ENCODE data around the gene FNDC3B.
A peak's percentile ranks its signal among the peaks of the same experiment; 100 is the strongest.

FNDC3B gene

GRCh38 chr3:172251211-172251610 is 211.8 kb downstream of the FNDC3B start:
- TF ChIP-seq FOXM1 (IDR thresholded peaks at IDR 0.05; ENCODE audit: borderline replicate concordance, low read depth), result no peak
- no peak for TF ChIP-seq NFIC (IDR thresholded peaks at IDR 0.05)
- no peak for TF ChIP-seq MAX (IDR thresholded peaks at IDR 0.05)
- no peak for TF ChIP-seq TAF1 (IDR thresholded peaks at IDR 0.05; ENCODE audit: low read depth)
- TF ChIP-seq EGR1 (IDR thresholded peaks at IDR 0.05), result no peak
- no peak for TF ChIP-seq EP300 (IDR thresholded peaks at IDR 0.05; ENCODE audit: borderline replicate concordance)
- no peak for TF ChIP-seq ZBTB7A (IDR thresholded peaks at IDR 0.05; ENCODE audit: low read depth)
- TF ChIP-seq RAD21 (IDR thresholded peaks at IDR 0.05; ENCODE audit: low read depth), result no peak
- no peak for TF ChIP-seq USF1 (IDR thresholded peaks at IDR 0.05)
- TF ChIP-seq TCF12 (IDR thresholded peaks at IDR 0.05; ENCODE audit: low read depth), result no peak

GRCh38 chr3:172253200-172253599 is 213.8 kb downstream of the FNDC3B start:
- TF ChIP-seq EGR1 (IDR thresholded peaks at IDR 0.05) (no peak), TEAD4 (IDR thresholded peaks at IDR 0.05) (no peak), RAD21 (IDR thresholded peaks at IDR 0.05; ENCODE audit: low read depth) (no peak), CEBPB (IDR thresholded peaks at IDR 0.05) (no peak), FOXM1 (IDR thresholded peaks at IDR 0.05; ENCODE audit: borderline replicate concordance, low read depth) (no peak), USF1 (IDR thresholded peaks at IDR 0.05) (no peak), TAF1 (IDR thresholded peaks at IDR 0.05; ENCODE audit: low read depth) (no peak), TCF12 (IDR thresholded peaks at IDR 0.05; ENCODE audit: low read depth) (no peak), NFIC (IDR thresholded peaks at IDR 0.05) (no peak), ZBTB7A (IDR thresholded peaks at IDR 0.05; ENCODE audit: low read depth) (no peak), MAX (IDR thresholded peaks at IDR 0.05) (no peak), CREB1 (IDR thresholded peaks at IDR 0.05; ENCODE audit: low read depth) (no peak), YY1 (IDR thresholded peaks at IDR 0.05; ENCODE audit: low read depth) (no peak)

GRCh38 chr3:172254542-172254941 is 215.2 kb downstream of the FNDC3B start:
- TF ChIP-seq MAX (IDR thresholded peaks at IDR 0.05), result no peak
- TF ChIP-seq CREB1 (IDR thresholded peaks at IDR 0.05; ENCODE audit: low read depth), result no peak
- no peak for TF ChIP-seq EP300 (IDR thresholded peaks at IDR 0.05; ENCODE audit: borderline replicate concordance)
- TF ChIP-seq RAD21 (IDR thresholded peaks at IDR 0.05; ENCODE audit: low read depth), result no peak
- TF ChIP-seq CEBPB (IDR thresholded peaks at IDR 0.05), result no peak
- no peak for TF ChIP-seq YY1 (IDR thresholded peaks at IDR 0.05; ENCODE audit: low read depth)
- no peak for TF ChIP-seq NFIC (IDR thresholded peaks at IDR 0.05)
- no peak for TF ChIP-seq REST (IDR thresholded peaks at IDR 0.05; ENCODE audit: low read depth)
- no peak for TF ChIP-seq TAF1 (IDR thresholded peaks at IDR 0.05; ENCODE audit: low read depth)
- TF ChIP-seq FOXM1 (IDR thresholded peaks at IDR 0.05; ENCODE audit: borderline replicate concordance, low read depth), result no peak
- TF ChIP-seq EGR1 (IDR thresholded peaks at IDR 0.05), result no peak
- no peak for TF ChIP-seq TCF12 (IDR thresholded peaks at IDR 0.05; ENCODE audit: low read depth)
- TF ChIP-seq ZBTB7A (IDR thresholded peaks at IDR 0.05; ENCODE audit: low read depth), result no peak
- no peak for TF ChIP-seq USF1 (IDR thresholded peaks at IDR 0.05)
- TF ChIP-seq TEAD4 (IDR thresholded peaks at IDR 0.05), result no peak

- TF ChIP-seq CEBPB (IDR thresholded peaks at IDR 0.05) (peak; percentile 12; the same call in 1 of the 2 replicates), TEAD4 (IDR thresholded peaks at IDR 0.05) (no peak)
Observed at GRCh38 chr3:172256101-172256734, 216.8 kb downstream of the FNDC3B start.

GRCh38 chr3:172257648-172258400 is 218.4 kb downstream of the FNDC3B start:
- TF ChIP-seq RAD21 (IDR thresholded peaks at IDR 0.05; ENCODE audit: low read depth) (no peak), NFIC (IDR thresholded peaks at IDR 0.05) (no peak), ZBTB7A (IDR thresholded peaks at IDR 0.05; ENCODE audit: low read depth) (no peak), FOXM1 (IDR thresholded peaks at IDR 0.05; ENCODE audit: borderline replicate concordance, low read depth) (no peak), CEBPB (IDR thresholded peaks at IDR 0.05) (no peak), TAF1 (IDR thresholded peaks at IDR 0.05; ENCODE audit: low read depth) (no peak), CREB1 (IDR thresholded peaks at IDR 0.05; ENCODE audit: low read depth) (no peak), USF1 (IDR thresholded peaks at IDR 0.05) (no peak)

GRCh38 chr3:172258624-172259023 is 219.2 kb downstream of the FNDC3B start:
- no peak for TF ChIP-seq MAX (IDR thresholded peaks at IDR 0.05)
- TF ChIP-seq YY1 (IDR thresholded peaks at IDR 0.05; ENCODE audit: low read depth), result no peak
- no peak for TF ChIP-seq CREB1 (IDR thresholded peaks at IDR 0.05; ENCODE audit: low read depth)
- no peak for TF ChIP-seq TAF1 (IDR thresholded peaks at IDR 0.05; ENCODE audit: low read depth)
- TF ChIP-seq EGR1 (IDR thresholded peaks at IDR 0.05), result no peak
- TF ChIP-seq REST (IDR thresholded peaks at IDR 0.05; ENCODE audit: low read depth), result no peak
- no peak for TF ChIP-seq FOXM1 (IDR thresholded peaks at IDR 0.05; ENCODE audit: borderline replicate concordance, low read depth)
- TF ChIP-seq ZBTB7A (IDR thresholded peaks at IDR 0.05; ENCODE audit: low read depth), result no peak
- TF ChIP-seq RAD21 (IDR thresholded peaks at IDR 0.05; ENCODE audit: low read depth), result no peak
- no peak for TF ChIP-seq USF1 (IDR thresholded peaks at IDR 0.05)
- no peak for TF ChIP-seq EP300 (IDR thresholded peaks at IDR 0.05; ENCODE audit: borderline replicate concordance)
- no peak for TF ChIP-seq TEAD4 (IDR thresholded peaks at IDR 0.05)

All from Ishikawa (cell line).